Activated CD4-positive, alpha-beta T cell treated with anti-CD3 and anti-CD28 coated beads for 1 hour (primary cell): Measurements from ENCODE around the gene PRKRIP1.
A peak's percentile ranks its signal among the peaks of the same experiment; 100 is the strongest.
"Not testable (repeated sequence)": the region's sequence is repeated elsewhere in the genome, so short reads cannot be mapped to it uniquely, and the experiment has no call there.

Experiments
- DNase-seq: peaks from one replicate; pipeline ENCODE4 v3.0.0-alpha.2; 2020

Gene PRKRIP1

DNA sequence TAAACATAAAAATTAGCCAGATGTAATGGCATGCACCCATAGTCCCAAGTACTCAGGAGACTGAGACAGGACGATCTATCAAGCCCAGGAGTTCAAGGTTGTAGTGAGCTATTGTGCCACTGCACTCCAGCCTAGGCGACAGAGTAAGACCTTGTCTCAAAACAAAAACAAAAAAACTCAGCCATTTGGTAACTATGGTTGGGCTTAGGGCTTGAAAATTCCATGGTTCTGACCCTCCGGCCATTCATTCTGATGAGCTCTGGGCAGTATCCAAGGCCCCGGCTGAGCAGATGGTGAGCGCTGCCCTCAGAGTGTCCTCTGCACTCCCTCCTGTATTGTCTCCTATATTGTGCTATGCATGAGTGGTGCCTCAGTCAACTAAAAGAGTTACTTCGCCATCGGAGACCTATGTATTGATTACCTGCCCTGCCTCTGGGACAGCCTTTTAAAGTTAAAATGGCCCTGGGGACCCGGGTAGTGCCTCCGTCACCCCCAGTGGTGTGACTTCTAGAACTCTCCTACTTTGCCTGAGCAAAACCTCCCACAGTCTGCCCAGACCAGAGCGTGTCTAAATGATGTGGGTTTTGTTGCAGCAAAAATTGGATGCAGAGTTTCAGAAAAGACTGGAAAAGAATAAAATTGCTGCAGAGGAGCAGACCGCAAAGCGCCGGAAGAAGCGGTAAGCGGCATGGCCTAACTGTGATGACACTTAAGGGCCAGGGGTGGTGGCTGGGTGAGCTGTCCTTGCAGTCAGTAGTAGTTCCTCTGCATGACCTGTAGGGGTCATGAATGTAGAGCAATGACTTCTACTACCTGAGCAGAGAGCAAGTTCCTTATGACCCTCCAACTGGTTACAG is 8.1 kb downstream of the PRKRIP1 start:
- no peak for DNase-seq

GRCh38 chr7:102404862-102405188 is 8.7 kb downstream of the PRKRIP1 start:
- not testable (repeated sequence) for DNase-seq

- no peak for DNase-seq
Observed at GRCh38 chr7:102407910-102408309, 11.7 kb downstream of the PRKRIP1 start.

DNA sequence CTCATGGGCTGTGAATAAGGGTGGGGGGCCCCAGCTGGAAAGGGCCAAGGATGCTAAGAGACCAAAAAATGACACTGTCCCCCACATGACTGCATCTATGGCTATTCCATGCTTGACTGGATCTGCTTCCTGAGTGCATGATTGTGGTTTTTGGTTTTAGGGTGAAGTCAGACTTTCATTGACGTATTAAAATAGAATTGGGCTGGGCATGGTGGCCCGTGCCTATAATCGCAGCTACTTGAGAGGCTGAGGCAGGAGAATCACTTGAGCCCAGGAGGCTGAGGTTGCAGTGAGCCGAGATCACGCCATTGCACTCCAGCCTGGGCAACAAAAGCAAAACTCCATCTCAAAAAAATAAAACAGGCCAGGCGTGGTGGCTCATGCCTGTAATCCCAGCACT is 12.4 kb downstream of the PRKRIP1 start:
- DNase-seq: not testable (repeated sequence)

GRCh38 chr7:102409340-102409739 is 13.2 kb downstream of the PRKRIP1 start:
- no peak for DNase-seq

GRCh38 chr7:102410123-102410522 is 14.0 kb downstream of the PRKRIP1 start:
- no peak for DNase-seq

- no peak for DNase-seq
Observed at GRCh38 chr7:102410918-102411317, 14.8 kb downstream of the PRKRIP1 start.

- DNase-seq: peak; percentile 38
Observed at GRCh38 chr7:102412548-102412947, 16.4 kb downstream of the PRKRIP1 start.

- DNase-seq: no peak
Observed at GRCh38 chr7:102413091-102413490, 16.9 kb downstream of the PRKRIP1 start.

DNA sequence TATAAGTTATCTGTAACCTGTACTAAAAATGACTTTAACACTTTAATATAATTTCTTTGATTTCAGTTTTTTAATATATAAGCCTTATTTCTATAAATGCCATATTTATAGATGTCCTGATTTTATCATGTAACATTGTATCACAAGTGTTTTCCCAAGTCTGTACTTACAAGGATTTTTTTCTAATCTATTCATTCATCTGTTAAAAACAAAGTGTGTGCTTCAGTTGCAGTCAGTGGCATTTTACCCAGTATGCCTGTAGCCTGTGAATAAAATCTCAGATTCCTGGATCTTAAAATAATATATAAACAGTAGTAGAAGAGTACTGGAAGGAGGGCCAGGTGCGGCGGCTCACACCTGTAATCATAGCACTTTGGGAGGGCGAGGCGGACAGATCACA is 17.4 kb downstream of the PRKRIP1 start:
- DNase-seq: no peak

- DNase-seq: no peak
Observed at GRCh38 chr7:102415685-102416225, 19.6 kb downstream of the PRKRIP1 start.

DNA sequence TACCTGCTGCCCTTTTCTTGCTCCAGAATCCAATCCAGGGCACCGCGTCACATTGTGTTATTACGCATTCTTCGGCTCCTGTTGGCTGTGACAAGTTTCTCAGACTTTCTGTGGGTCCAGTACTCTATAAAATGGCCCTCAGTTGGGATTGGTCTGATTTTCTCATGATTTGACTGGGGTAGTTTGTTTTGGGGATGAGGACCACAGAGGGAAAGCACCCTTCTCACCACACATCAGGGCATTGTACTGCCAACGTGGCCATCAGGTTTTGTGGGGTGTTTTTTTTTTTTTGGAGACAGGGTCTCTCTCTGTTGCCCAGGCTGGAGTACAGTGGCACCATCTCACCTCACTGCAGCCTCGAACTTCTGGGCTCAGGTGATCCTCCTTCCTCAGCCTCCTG is 20.2 kb downstream of the PRKRIP1 start:
- DNase-seq: no peak

GRCh38 chr7:102417105-102417504 is 20.9 kb downstream of the PRKRIP1 start:
- no peak for DNase-seq

DNA sequence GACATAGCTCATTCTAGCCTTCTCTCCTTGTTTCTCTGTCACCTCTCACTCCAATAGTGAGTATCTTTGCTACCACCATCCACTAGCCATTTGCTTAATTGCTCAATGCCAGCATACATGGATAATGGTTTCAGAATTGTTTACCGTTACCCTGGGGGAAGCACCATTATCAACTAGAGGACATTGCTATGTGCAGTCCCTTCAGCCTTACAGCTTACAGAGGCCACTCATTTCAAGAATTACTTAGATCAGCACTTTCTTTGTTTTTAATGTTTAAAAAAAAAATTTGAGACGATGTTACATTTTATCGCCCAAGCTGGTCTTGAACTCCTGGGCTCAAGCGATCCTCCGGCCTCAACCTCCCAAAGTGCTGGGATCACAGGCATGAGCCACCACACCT is 22.4 kb downstream of the PRKRIP1 start:
- DNase-seq: no peak

GRCh38 chr7:102421706-102422240 is 25.6 kb downstream of the PRKRIP1 start:
- DNase-seq: no peak

- no peak for DNase-seq
Observed at GRCh38 chr7:102424129-102424551, 28.0 kb downstream of the PRKRIP1 start.

GRCh38 chr7:102424787-102425218 is 28.6 kb downstream of the PRKRIP1 start:
- no peak for DNase-seq

DNA sequence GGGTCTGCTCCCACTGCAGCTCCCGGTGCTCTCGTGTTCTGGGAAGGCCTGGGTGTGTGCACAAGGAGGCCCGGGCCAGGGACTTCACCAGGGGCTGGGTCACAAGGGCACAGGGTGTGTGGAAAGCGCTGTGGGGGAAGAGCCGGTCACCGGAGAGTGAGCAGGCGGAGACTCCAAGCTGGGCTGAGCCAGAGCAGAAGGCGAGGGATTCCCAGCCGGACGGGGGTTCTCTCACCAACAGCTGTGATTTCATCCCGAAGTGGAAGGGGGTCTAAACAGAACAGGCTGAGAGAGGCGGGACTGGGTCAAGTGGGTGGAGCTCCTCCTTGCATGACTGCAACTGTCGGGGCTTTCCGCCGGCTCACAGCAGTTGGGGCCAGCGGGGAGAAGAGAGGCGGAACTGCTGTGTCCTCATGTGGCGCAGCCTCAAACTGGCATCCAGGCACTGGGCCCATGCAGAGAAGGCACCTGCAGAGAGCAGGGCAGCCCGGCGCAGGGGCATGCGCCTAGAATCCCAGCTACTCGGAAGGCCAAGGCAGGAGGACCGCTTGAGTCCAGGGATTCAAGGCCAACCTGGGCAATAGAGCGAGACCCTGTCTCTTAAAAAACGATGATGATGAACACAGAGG is 29.6 kb downstream of the PRKRIP1 start:
- peak; percentile 75 for DNase-seq

GRCh38 chr7:102426268-102427018 is 30.3 kb downstream of the PRKRIP1 start:
- peak; percentile 55 for DNase-seq

GRCh38 chr7:102427019-102427405 is 30.8 kb downstream of the PRKRIP1 start:
- DNase-seq: no peak

- no peak for DNase-seq
Observed at GRCh38 chr7:102429141-102429899, 33.2 kb downstream of the PRKRIP1 start.

DNA sequence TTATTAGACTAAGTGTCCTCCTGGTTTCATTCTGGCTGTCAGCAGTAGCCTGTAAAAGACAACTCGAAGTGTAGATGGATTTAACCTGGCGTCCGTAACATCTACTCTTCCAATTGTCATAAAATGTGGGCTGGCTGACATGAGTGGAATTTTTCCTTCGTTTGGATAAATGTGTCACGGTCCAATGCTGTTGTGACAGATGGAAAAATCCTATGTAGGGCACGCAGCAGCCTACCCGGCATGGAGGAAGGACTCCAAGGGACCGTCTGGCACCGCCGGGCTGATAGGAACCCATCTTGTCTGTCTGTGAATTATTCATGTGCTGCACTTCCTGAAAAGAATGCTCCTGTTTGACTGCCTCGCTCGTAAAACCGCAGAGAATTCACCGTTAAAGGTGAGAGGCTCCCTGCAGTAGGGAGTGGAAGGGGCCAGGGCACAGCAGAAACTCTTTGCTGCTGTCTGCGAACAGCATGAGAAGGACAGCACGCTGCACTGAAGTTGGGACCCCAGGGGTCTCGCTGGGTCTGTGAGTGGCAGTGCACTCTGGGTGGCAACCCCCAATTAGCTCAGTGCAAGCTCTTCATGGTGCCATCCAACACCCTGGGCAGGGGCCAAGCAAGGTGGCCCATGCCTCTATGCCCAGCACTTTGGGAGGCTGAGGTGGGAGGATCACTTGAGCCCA is 35.6 kb downstream of the PRKRIP1 start:
- peak; percentile 41 for DNase-seq
